Stimulated activated CD4-positive, alpha-beta T cell treated with anti-CD3 and anti-CD28 coated beads, Interleukin-15, amount 100 ng/mL, for 24 hours (primary cell): ENCODE measurements around the gene ICAM1.

Source experiments
- DNase-seq: peaks from one replicate; pipeline ENCODE4 v3.0.0-alpha.2; 2020

Gene ICAM1

DNA sequence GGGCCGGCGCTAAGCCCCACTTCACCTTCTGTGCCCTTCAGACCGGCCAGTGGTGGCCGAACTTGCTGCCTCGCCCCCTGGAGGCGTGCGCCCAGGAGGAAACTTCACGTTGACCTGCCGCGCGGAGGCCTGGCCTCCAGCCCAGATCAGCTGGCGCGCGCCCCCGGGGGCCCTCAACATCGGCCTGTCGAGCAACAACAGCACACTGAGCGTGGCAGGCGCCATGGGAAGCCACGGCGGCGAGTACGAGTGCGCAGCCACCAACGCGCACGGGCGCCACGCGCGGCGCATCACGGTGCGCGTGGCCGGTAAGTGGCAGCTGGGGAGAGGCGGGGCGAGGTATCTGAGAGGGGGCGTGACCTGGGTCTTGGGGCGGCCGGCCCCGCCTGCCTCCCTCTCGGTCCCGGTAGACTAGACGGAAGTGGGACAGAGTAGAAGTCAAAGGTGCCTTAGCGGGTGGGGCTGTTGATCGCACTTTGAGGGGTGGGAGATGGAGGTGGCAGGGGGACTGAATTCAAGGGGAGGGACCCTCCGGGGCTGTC lies 24.5 kb downstream of the ICAM1 start:
- DNase-seq = peak; percentile 69

DNA sequence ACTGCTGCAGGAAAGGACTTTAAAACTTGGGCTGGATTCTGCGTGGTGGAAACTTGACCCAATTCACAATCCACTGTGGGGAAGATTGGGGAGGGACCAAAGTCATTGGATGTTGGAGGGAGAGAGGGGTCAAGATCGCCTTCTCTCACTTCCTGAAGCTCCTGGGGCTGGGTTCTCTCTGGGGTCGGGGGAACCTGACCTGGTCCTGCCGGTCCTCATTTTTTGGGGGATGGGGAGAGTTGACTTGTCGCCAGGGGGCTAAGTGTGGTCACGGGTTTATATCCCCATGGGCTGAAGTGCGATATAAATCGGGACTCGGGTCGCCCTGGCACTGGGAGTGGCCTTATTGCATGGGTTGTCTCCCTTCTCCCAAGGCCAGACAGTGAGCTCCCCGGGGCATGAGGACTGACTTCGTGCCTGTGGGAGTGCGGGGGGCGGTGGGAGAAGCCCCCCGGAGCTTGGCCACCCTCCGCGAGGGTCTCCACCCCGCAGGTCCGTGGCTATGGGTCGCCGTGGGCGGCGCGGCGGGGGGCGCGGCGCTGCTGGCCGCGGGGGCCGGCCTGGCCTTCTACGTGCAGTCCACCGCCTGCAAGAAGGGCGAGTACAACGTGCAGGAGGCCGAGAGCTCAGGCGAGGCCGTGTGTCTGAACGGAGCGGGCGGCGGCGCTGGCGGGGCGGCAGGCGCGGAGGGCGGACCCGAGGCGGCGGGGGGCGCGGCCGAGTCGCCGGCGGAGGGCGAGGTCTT lies 25.1 kb downstream of the ICAM1 start:
- DNase-seq = no peak

- DNase-seq = no peak
Measured at GRCh38 chr19:10299545-10300458, 28.9 kb downstream of the ICAM1 start.

DNA sequence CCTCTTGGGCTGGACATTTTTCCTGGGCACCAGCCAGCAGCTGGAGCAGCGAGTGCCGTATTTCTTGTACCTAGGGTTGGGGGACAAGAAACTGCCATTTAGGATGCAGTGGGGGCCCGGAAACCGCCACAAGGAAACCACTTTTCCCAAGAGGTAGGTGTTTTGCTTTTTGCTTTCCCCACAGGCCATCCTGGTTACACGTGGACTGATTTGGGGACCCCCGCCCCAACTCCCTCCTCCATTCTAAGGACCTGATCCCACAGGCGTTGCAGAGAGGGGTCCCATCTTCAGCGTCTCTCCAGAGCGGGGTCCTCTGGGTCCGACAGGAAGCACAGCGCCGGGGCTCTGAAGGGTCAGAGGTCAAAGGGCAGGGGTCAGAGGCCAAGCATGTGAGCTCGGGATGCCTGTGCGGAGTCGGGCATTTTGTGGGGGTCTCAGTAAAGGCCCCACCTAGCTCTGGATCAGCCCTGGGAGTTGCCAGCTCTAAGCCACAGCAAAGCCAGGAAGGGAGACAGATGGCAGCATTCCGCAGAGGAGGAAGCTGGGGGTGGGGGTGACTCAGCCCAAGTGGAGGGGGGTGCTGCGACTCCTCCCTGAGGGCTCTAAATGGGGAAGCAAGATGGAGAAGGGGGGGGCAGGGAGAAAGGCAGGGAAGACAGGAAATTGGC lies 34.4 kb downstream of the ICAM1 start:
- no peak for DNase-seq

DNA sequence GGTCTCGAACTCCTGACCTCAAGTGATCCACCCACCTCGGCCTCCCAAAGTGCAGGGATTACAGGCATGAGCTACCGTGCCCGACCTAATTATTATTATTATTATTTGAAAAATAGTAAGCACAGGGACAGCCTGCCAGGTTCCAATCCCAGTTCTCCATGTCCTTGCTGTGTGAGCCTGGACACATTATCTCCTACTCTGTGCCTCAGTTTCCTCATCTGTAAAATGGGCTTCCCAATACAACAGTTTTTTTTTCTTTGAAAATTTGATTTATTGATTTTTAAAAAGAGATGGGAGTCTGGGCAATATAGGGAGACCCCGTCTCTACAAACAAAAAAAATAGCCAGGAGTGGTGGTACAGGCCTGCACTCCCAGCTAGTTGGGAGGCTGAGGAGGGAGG lies 35.4 kb downstream of the ICAM1 start:
- no peak for DNase-seq

GRCh38 chr19:10309423-10309822 lies 38.5 kb downstream of the ICAM1 start, which contains the start of gene ZGLP1:
Gene ZGLP1 (minus strand): TSS chr19:10309815.
- DNase-seq = no peak

DNA sequence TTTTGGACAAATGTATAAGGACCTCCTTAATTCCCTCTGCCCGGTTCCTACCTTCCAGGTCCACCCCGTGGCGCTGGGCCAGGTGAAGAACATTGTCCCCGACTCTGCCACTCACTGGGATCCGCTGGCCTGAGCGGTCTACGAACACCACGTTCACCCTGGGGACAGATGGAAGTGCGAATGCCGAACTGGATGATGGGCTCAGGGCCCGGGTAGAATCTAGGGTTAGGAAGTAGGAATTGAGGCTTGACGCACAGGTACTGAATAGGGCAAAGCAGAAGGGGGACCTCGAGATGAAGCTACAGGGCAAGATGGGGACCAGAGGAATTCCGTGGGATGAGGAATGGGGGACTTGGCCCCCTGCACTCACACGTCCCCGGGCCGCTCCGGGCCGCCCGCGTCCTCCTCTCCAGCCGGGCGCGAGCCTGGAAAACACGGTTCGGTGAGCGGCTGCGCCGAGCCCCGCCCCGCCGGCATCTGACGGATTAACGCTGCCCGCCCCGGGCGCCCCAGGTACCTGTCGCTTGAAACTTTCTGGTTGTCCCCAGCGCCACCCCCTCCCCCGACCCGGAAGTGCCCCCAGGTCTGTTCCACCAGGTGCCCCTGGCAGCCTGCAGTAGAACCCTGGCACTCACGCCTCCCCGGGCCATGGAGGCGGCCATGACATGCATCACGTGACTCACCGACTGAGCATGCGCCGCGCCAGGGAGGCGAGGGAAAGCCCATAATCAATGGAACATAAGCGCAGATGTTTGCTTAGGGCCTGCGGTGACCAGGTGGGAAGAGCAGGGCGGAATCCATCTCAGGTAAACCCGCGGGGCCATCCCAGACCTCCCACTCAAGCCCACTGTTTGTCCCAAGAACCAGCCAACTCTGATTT lies 44.7 kb downstream of the ICAM1 start, which contains the start of gene FDX2:
FDX2 (minus strand) TSS at position 681 of the 880 bp plus-strand sequence; CDS start at position 662, 19 bp downstream.
- peak; percentile 95 for DNase-seq

DNA sequence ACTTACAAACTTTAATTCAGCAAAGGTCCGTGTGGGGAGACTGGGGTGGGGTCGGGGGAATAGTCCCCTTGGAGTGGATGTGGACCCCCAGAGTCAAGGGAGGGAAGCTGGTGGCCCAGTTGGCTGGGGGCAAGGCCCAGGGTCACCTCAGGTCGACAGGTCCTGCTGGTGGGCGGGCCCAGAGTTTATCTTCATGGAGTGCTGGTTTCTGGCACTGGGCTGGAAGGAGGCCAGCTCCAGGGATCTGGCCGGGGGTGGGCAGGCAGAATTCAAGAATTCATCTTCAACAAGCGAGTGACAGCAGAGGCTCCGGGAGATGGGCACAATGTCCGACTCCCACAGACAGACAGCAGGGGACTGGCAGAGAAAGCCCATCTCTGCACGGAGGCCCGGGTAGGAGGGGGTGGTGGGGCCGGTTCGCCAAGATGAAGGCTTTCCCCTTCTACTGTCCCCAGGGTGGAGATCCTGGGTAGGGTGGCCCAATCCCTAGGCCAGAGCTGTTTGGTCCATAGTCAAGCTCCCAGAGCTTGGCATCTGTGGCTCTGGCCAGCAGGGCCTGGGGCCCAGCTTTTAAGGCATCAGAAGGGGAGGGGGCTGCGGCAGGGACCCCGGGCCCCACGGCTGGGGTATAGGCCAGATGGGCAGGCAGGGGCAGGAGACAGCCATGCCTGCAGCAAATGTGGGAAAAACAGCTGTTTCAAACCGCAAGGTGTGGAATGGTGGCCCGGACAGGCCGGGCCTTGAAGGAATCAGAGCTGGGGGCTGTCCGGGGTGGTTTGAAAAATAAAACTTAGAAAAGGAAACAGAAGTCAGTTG lies 45.5 kb downstream of the ICAM1 start:
- DNase-seq = no peak

DNA sequence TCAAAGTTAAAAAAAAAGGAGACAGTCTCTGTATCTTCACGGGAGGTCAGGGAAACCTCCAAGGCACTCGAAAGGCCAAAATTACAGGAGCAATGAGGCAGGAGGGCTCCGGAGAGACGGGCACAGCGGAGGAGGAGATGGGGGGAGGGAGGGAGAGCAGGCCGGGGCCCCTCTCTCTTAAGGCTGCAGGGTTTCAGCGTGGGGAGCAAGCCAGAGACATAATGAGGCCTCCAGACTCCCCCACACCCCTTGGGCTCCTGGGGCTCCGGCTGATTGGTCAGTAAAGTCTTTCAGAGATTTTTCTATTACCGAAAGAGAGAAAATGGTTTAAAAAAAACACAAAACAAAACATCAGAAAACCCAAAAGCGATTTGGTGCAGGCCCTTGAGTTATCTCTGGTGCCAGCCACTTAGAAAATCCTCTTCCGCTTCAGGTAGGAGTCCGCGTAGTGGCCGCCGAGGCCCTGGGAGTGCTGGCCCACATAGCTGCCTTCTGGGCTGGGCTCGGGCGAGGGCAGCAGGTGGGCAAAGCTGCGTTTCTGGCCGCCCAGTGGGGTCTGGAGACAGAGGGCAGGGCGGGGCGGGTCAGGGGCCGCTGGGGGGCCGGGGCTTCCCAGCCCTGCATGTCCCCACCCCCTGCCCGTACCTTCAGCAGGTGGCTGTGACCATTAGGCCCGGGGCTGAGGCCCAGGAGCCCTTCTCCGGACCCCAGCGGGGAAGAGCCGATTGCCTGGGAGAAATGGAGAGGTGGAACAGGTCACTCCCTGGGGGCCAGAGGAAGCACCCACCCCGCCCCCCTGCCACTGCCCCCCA lies 46.3 kb downstream of the ICAM1 start:
- DNase-seq = no peak

GRCh38 chr19:10317857-10318462 lies 47.0 kb downstream of the ICAM1 start:
- DNase-seq = no peak

DNA sequence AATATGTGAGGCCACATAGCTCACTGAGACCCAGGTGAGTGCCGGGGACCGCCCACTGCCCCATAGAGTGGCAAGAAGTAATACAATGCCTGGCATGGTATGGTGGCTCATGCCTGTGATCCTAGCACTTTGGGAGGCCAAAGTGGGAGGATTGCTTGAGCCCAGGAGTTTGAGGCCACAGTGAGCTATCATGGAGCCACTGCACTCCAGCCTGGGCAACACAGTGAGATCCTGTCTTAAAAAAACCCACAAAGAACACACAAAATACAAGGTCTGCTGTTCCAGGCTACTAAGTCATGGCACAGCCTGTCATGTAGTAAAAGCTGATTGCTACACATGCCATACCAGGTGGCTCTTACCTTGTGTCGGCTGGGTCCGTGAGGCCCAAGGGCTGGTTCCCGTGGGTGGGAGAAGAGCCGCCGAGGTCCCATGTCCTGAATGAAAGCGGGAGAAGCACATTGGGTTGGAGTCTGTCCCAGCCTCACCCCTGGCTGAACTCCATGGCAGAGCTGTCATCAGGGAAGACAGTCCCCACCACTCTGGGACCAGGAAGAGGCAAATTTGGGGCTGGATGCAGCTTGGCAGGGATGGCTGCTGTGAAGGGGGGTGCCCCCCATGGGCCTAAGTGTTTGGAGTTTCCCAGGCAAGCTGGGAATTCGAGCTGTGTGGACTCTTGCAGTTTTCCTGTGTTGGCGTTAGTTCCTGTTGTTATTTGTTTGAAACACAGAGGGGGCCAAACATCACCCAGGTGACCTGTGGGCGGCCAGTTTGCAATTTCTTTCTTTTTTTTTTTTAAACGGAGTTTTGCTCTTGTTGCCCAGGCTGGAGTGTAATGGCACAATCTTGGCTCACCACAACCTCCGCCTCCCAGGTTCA lies 48.1 kb downstream of the ICAM1 start:
- no peak for DNase-seq

- DNase-seq = no peak
Measured at GRCh38 chr19:10320602-10321416, 49.9 kb downstream of the ICAM1 start.

- DNase-seq = no peak
Measured at GRCh38 chr19:10321417-10321797, 50.5 kb downstream of the ICAM1 start.

- no peak for DNase-seq
Measured at GRCh38 chr19:10321874-10322835, 51.2 kb downstream of the ICAM1 start.

DNA sequence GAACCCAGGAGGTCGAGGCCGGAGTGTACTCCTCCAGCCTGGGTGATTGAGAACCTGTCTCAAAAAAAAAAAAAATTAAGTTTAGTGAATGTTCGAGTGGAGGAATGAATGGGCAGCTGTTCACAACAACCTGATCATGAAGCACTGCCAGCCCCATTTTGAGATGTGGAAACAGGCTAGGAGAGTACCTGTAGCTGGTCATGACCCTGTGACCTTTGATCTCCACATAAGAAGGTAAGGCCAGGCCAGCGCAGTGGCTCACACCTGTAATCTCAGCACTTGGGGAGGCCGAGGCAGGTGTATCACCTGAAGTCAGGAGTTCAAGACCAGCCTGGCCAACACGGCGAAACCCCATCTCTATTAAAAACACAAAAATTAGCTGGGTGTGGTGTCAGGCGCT lies 54.8 kb downstream of the ICAM1 start:
- DNase-seq = no peak

DNA sequence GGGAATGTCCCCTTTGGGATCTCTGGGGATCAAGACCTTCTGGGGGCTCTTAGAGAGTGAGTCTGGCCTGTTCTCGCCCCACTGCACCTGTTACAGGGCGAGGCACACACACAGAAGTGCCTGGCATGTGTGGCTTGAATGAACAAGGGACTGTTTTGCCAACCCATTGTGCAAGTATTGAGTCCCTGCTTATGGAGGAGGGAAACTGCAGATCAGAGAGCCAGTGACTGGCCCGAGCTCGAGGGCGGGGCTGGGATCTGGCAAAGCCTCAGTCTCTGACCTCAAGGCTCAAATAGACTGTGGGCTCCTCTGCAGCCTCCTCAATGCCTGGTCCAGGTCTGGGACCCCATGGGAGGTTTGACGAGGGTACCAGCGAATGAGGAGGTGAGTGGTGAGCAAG lies 56.9 kb downstream of the ICAM1 start:
- no peak for DNase-seq
